Nephron (organoid): ENCODE data around the gene MRRF.

Source experiments
- H3K27ac Mint-ChIP-seq, 3 experiments: 2 replicates each; pipeline ENCODE4 v1.8.0; 2020; ENCODE audit warnings: mixed read lengths in 3 of 3, mild to moderate bottlenecking in 2 of 3, moderate library complexity in 1 of 3
- H3K27me3 Mint-ChIP-seq: 2 replicates; pipeline ENCODE4 v1.8.0; 2021; ENCODE audit warnings: low read depth, mild to moderate bottlenecking, moderate library complexity, mixed read lengths
- H3K36me3 Mint-ChIP-seq: 2 replicates; pipeline ENCODE4 v1.8.0; 2020; ENCODE audit warnings: low read depth, mixed read lengths
- H3K4me1 Mint-ChIP-seq: 2 replicates; pipeline ENCODE4 v1.8.0; 2020; ENCODE audit warnings: mixed read lengths
- H3K4me3 Mint-ChIP-seq, 3 experiments: 2 replicates each; pipeline ENCODE4 v1.8.0; 2020; ENCODE audit warnings: mild to moderate bottlenecking in 3 of 3, mixed read lengths in 3 of 3, moderate library complexity in 2 of 3
- H3K9me3 Mint-ChIP-seq: 2 replicates; pipeline ENCODE4 v1.8.0; 2020; ENCODE audit warnings: mixed read lengths
- CTCF ChIP-seq, 3 experiments: fragments of 200-600 bp; sonication (generic); IDR thresholded peaks; one replicate each; pipeline ENCODE4 v1.5.0; 2021; ENCODE audit warnings: antibody characterized with exemption in 3 of 3; ENCODE audit not compliant: unreplicated experiment in 3 of 3

The MRRF gene

GRCh38 chr9:122346478-122347347, 82.0 kb downstream of the MRRF start:
- H3K36me3 Mint-ChIP-seq = no peaks in the 10 kb centered on the region
- no peaks in the 10 kb centered on the region for H3K9me3 Mint-ChIP-seq
- H3K4me1 Mint-ChIP-seq = peaks cover 24% of the 10 kb centered on the region
- no peak for TF ChIP-seq CTCF (IDR thresholded peaks at IDR 0.05; ENCODE audit: unreplicated experiment in 3 of 3)
- H3K4me3 Mint-ChIP-seq = peak overlapping the region; percentile 80 to 88 (median 86)
- H3K27ac Mint-ChIP-seq = peak overlapping the region in 1 of 3 experiments; percentile 61
- H3K27me3 Mint-ChIP-seq = peaks cover 68% of the 10 kb centered on the region

- peak overlapping the region; percentile 80 to 88 (median 86) for H3K4me3 Mint-ChIP-seq
- no peaks in the 10 kb centered on the region for H3K36me3 Mint-ChIP-seq
- H3K4me1 Mint-ChIP-seq = peaks cover 24% of the 10 kb centered on the region
- H3K27me3 Mint-ChIP-seq = peaks cover 61% of the 10 kb centered on the region
- peak overlapping the region in 2 of 3 experiments; percentile 55 to 61 for H3K27ac Mint-ChIP-seq
- H3K9me3 Mint-ChIP-seq = peaks cover under 1% of the 10 kb centered on the region
- no peak for TF ChIP-seq CTCF (IDR thresholded peaks at IDR 0.05; ENCODE audit: unreplicated experiment in 3 of 3)
Observed at GRCh38 chr9:122347348-122348287, 82.9 kb downstream of the MRRF start.

DNA sequence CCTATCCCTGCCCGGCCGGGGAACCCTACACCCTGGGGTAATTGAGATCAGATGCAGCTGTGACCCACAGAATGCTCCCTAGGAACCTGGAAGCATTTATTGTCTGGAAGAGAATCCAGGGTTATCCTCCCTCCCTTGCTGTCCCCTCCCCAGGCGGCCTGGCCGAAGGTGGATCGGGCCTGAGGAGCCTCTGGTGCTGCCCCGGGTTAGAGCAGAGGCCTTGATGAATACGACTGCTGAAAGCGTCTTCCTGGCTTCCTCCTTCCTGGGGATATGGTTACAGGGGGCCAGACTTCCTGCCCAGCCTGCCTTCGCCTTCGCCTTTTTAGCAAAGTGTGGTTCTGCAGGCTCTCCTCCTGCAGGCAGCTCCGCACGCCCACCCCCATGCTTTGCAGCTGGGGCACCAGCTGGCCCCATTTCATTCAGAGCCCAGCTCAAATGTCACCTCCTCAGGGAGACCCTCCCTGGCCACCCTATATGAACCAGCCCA, 83.7 kb downstream of the MRRF start:
- Mint-ChIP-seq H3K27ac (peak overlapping the region in 1 of 3 experiments; percentile 55), H3K27me3 (peaks cover 60% of the 10 kb centered on the region), H3K36me3 (no peaks in the 10 kb centered on the region), H3K9me3 (peaks cover 2% of the 10 kb centered on the region), H3K4me3 (peak overlapping the region; percentile 59 to 78 (median 71)), H3K4me1 (peaks cover 24% of the 10 kb centered on the region)
- no peak for TF ChIP-seq CTCF (IDR thresholded peaks at IDR 0.05; ENCODE audit: unreplicated experiment in 3 of 3)

DNA sequence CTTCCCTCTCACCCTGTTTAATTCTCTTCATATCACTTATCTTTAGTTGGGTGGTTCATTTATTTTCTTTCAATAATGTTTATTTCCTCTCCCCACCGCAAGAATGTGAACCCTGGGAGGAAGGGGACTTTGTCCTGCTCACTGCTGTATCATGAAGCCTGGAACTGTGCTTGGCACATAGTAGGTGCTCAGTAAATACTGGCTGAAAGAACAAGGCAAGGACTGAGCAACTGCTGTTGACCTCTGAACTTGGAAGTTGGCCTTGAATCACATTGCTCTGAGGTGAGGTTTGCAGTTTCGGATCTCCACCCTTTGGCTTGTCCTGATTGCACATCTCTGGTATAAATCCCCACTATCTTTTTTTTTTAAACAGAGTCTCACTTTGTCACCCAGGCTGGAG, 84.1 kb downstream of the MRRF start:
- Mint-ChIP-seq H3K36me3 (no peaks in the 10 kb centered on the region), H3K4me3 (peak overlapping the region; percentile 59 to 78 (median 71)), H3K9me3 (peaks cover 2% of the 10 kb centered on the region), H3K27me3 (peaks cover 61% of the 10 kb centered on the region), H3K27ac (peak overlapping the region in 1 of 3 experiments; percentile 55), H3K4me1 (peaks cover 24% of the 10 kb centered on the region)
- no peak for TF ChIP-seq CTCF (IDR thresholded peaks at IDR 0.05; ENCODE audit: unreplicated experiment in 3 of 3)

GRCh38 chr9:122349201-122349600, 84.5 kb downstream of the MRRF start:
- no peak overlapping the region for H3K27ac Mint-ChIP-seq
- peaks cover 62% of the 10 kb centered on the region for H3K27me3 Mint-ChIP-seq
- H3K4me1 Mint-ChIP-seq = peaks cover 24% of the 10 kb centered on the region
- peaks cover 2% of the 10 kb centered on the region for H3K9me3 Mint-ChIP-seq
- H3K36me3 Mint-ChIP-seq = no peaks in the 10 kb centered on the region
- TF ChIP-seq CTCF (IDR thresholded peaks at IDR 0.05; ENCODE audit: unreplicated experiment in 3 of 3) = no peak
- H3K4me3 Mint-ChIP-seq = peak overlapping the region; percentile 59 to 78 (median 71)
